GM12878 (cell line): Measurements from ENCODE around the gene SEPTIN7. TPM values are rescaled to one million over a fixed set of nuclear protein-coding genes. Genes with fewer than 3 reads are reported as not detected.

ENCODE experiments used
- ATAC-seq: fragments of 200-7000 bp; cut with Tn5 transposase; 3 replicates; pipeline ENCODE4 v1.9.1; 2020; ENCODE audit warnings: mild to moderate bottlenecking, moderate library complexity
- BruUV-seq: library from RNA; stranded (reverse); fragments of 400-500 nt; replicated peaks from 2 replicates; lab custom pipeline; 2021; lab: Mats Ljungman, UMichigan
- CTCF ChIA-PET: fragments of 300-600 bp; sonication (Branson Sonifier 250); formaldehyde crosslinking; extraction: SDS; loops from one replicate; lab custom pipeline; 2021; ENCODE audit warnings: inconsistent platforms; lab: Yijun Ruan, JAX
- POLR2A ChIA-PET: fragments of 350-600 bp; formaldehyde crosslinking; extraction: SDS; loops from one replicate; lab custom pipeline; 2021; ENCODE audit warnings: inconsistent platforms; lab: Charles Lee
- RAD21 ChIA-PET: fragments of 300-600 bp; sonication (Branson Sonifier 250); formaldehyde crosslinking; loops from one replicate; lab custom pipeline; 2023; ENCODE audit warnings: antibody characterized with exemption; ENCODE audit not compliant: unreplicated experiment; lab: Charles Lee
- SMC1A ChIA-PET: fragments of 300-600 bp; sonication (Branson Sonifier 250); formaldehyde crosslinking; loops from one replicate; lab custom pipeline; 2023; ENCODE audit not compliant: unreplicated experiment, uncharacterized antibody; lab: Charles Lee
- DNase-seq: peaks from one replicate; pipeline ENCODE4 v3.0.0-alpha.2; 2011; ENCODE audit warnings: low read depth, low spot score
- FAIRE-seq: peaks from 3 replicates; lab custom pipeline; 2011; peaks lifted over from hg19 to GRCh38; lab: Jason Lieb, UNC
- H2AFZ ChIP-seq: 2 replicates; pipeline ENCODE4 v1.6.0; 2011; ENCODE audit warnings: low read depth, low read length, control low read depth; ENCODE audit not compliant: control insufficient read depth
- H3K27ac ChIP-seq: 2 replicates; pipeline ENCODE4 v1.5.1; 2011; ENCODE audit warnings: control low read depth; ENCODE audit not compliant: control insufficient read depth, insufficient read depth
- H3K27me3 ChIP-seq, 2 experiments: replicated peaks in 1 of 2; 2 replicates each; pipeline versions ENCODE4 v1.6.0 to v1.6.1; 2011; ENCODE audit warnings: low read length in 1 of 2; ENCODE audit not compliant: control insufficient read depth in 2 of 2, insufficient read depth in 2 of 2
- H3K36me3 ChIP-seq, 2 experiments: 2 replicates each; pipeline ENCODE4 v1.5.1; 2011; ENCODE audit warnings: low read length in 1 of 2; ENCODE audit not compliant: control insufficient read depth in 2 of 2, insufficient read depth in 2 of 2
- H3K4me1 ChIP-seq: 2 replicates; pipeline ENCODE4 v1.6.1; 2011; ENCODE audit warnings: mild to moderate bottlenecking, low read length, moderate library complexity, mixed read lengths; ENCODE audit not compliant: control insufficient read depth, insufficient read depth
- H3K4me2 ChIP-seq: 2 replicates; pipeline ENCODE4 v1.6.0; 2011; ENCODE audit warnings: control low read depth; ENCODE audit not compliant: control insufficient read depth, insufficient read depth
- H3K4me3 ChIP-seq: fragments of 200-600 bp; sonication (generic); 2 replicates; pipeline ENCODE4 v1.5.1; 2016
- H3K79me2 ChIP-seq: 2 replicates; pipeline ENCODE4 v1.6.0; 2011; ENCODE audit warnings: low read length; ENCODE audit not compliant: control insufficient read depth, insufficient read depth
- H3K9ac ChIP-seq: 2 replicates; pipeline ENCODE4 v1.8.0; 2011; ENCODE audit warnings: low read length, control low read depth, mixed read lengths; ENCODE audit not compliant: control insufficient read depth, insufficient read depth
- H3K9me3 ChIP-seq: replicated peaks from 3 replicates; pipeline ENCODE4 v1.5.1; 2011; ENCODE audit warnings: mild to moderate bottlenecking, low read length; ENCODE audit not compliant: control insufficient read depth, insufficient read depth
- H4K20me1 ChIP-seq: 2 replicates; pipeline ENCODE4 v1.6.0; 2011; ENCODE audit not compliant: control insufficient read depth, insufficient read depth
- ASH2L ChIP-seq: fragments of 300-600, 200-600 bp; sonication (generic); IDR thresholded peaks from 2 replicates; pipeline ENCODE4 v1.6.1; 2017; ENCODE audit warnings: low read depth, mild to moderate bottlenecking, borderline replicate concordance
- BCL11A ChIP-seq: IDR thresholded peaks from 2 replicates; pipeline ENCODE4 v1.6.1; 2011; ENCODE audit warnings: low read depth, low read length
- E2F8 ChIP-seq: fragments of 450-650 bp; IDR thresholded peaks from 2 replicates; pipeline ENCODE4 v1.6.1; 2018; ENCODE audit warnings: mild to moderate bottlenecking, low read depth, moderate library complexity; ENCODE audit not compliant: partially characterized antibody
- FOS ChIP-seq: IDR thresholded peaks from 3 replicates; pipeline ENCODE4 v1.6.1; 2011; ENCODE audit warnings: borderline replicate concordance; ENCODE audit not compliant: insufficient read length; ENCODE audit errors: extremely low read depth
- HDAC6 ChIP-seq: fragments of 200-600 bp; sonication (generic); IDR thresholded peaks from one replicate; pipeline ENCODE4 v1.8.0; 2017; ENCODE audit warnings: antibody characterized with exemption; ENCODE audit not compliant: unreplicated experiment
- KDM1A ChIP-seq: fragments of 200-600 bp; sonication (generic); IDR thresholded peaks from 2 replicates; pipeline ENCODE4 v1.6.1; 2016; ENCODE audit warnings: borderline replicate concordance
- MTA2 ChIP-seq: fragments of 450-650 bp; IDR thresholded peaks from 2 replicates; pipeline ENCODE4 v1.6.1; 2016; ENCODE audit warnings: low read depth, mild to moderate bottlenecking, moderate library complexity
- PAX5 ChIP-seq: IDR thresholded peaks from 2 replicates; pipeline ENCODE4 v1.6.1; 2011; ENCODE audit warnings: low read depth, low read length, borderline replicate concordance
- PBX3 ChIP-seq: IDR thresholded peaks from 2 replicates; pipeline ENCODE4 v1.6.1; 2011; ENCODE audit warnings: mild to moderate bottlenecking, low read depth, low read length, moderate library complexity; ENCODE audit not compliant: insufficient replicate concordance
- POLR2AphosphoS5 ChIP-seq: IDR thresholded peaks from 2 replicates; pipeline ENCODE4 v1.6.1; 2011; ENCODE audit warnings: mild to moderate bottlenecking, low read length, inconsistent platforms
- RAD51 ChIP-seq: fragments of 450-650 bp; IDR thresholded peaks from 2 replicates; pipeline ENCODE4 v1.6.1; 2016; ENCODE audit warnings: moderate library complexity, mild to moderate bottlenecking, inconsistent platforms
- RELA ChIP-seq: fragments of 450-650 bp; IDR thresholded peaks from 2 replicates; pipeline ENCODE4 v1.8.0; 2014; ENCODE audit warnings: borderline replicate concordance; ENCODE audit not compliant: partially characterized antibody
- SREBF1 ChIP-seq: IDR thresholded peaks from 2 replicates; pipeline ENCODE4 v1.6.1; 2012; ENCODE audit warnings: mild to moderate bottlenecking, low read length
- TCF7 ChIP-seq: IDR thresholded peaks from 2 replicates; pipeline ENCODE4 v1.6.1; 2014; ENCODE audit warnings: antibody characterized with exemption, borderline replicate concordance
- ZBTB33 ChIP-seq: fragments of 450-650 bp; IDR thresholded peaks from 2 replicates; pipeline ENCODE4 v1.6.1; 2017; ENCODE audit warnings: mild to moderate bottlenecking
- ZBTB40 ChIP-seq: fragments of 450-650 bp; IDR thresholded peaks from 2 replicates; pipeline ENCODE4 v1.6.1; 2016; ENCODE audit warnings: mild to moderate bottlenecking, moderate library complexity, borderline replicate concordance
- WGBS: methylation state at CpG from one replicate; pipeline ENCODE4 v1.1.6; 2016; ENCODE audit warnings: low lambda C conversion rate; ENCODE audit not compliant: insufficient replicate concordance, insufficient coverage; ENCODE audit errors: missing lambda C conversion rate; 5-methylcytosine and 5-hydroxymethylcytosine counted together
- in situ Hi-C: fragments of 300-500 bp; cut with MboI; formaldehyde crosslinking; loops from 9 replicates; pipeline ENCODE4 v1.14.3; 2018; ENCODE audit warnings: mixed read lengths
- intact Hi-C: fragments of 100-400 bp; cut with micrococcal nuclease; formaldehyde crosslinking; loops from one replicate; pipeline ENCODE4 v1.14.2; 2022; ENCODE audit not compliant: unreplicated experiment
- polyA plus RNA-seq, 11 experiments: library from polyadenylated mRNA; depleted of rRNA in 4 of 11; unstranded in 6 of 11; stranded (reverse) in 5 of 11; fragments of >200 nt; fragmentation: Nextera tagmentation in 4 of 11; fragmentation: Illumina TruSeq in 1 of 11; extraction: Ambion mirVana in 4 of 11; extraction: Trizol in 1 of 11; gene quantifications; 1 replicate in 1 of 11; 2 replicates in 10 of 11; pipeline versions ENCODE4 v1.2.1 to v1.2.3, GENCODE V29; 2011 to 2016; ENCODE audit warnings: inconsistent platforms in 2 of 11, missing spikeins in 2 of 11, low read depth in 1 of 11
- total RNA-seq, 4 experiments: library from RNA; depleted of rRNA in 3 of 4; stranded (reverse); fragments of >200 nt in 3 of 4; fragmentation: Illumina TruSeq in 1 of 4; extraction: Trizol in 1 of 4; gene quantifications; 2 replicates each; pipeline versions ENCODE4 v1.2.1 to v1.2.3, GENCODE V29; 2013 to 2021

The SEPTIN7 gene
- total and polyA plus RNA-seq, 10 of the 15 experiments (the other 5 are each of a cell fraction or from before 2014, with no cell fraction given), result 176 to 787 (median 437) TPM

- POLR2A ChIA-PET, result no interaction called here
- H4K20me1 ChIP-seq, result no peaks in the 10 kb centered on the region
- no peaks in the 10 kb centered on the region for H3K36me3 ChIP-seq
- H3K4me1 ChIP-seq, result no peaks in the 10 kb centered on the region
- SMC1A ChIA-PET, result interaction anchor here (1.4 kb wide), 1 partner anchor 11 kb away, joined by 4 read pairs; no protein-coding TSS in a partner anchor
- DNase-seq, result no peak
- in situ Hi-C loops, result no loop called here
- no TSS peak for BruUV-seq
- no peak overlapping the region for H3K4me3 ChIP-seq
- no peaks in the 10 kb centered on the region for H3K27me3 ChIP-seq
- H3K9me3 ChIP-seq, result no peaks in the 10 kb centered on the region; the same call in 2 of the 3 replicates
- no peak overlapping the region for H2AFZ ChIP-seq
- RAD21 ChIA-PET, result no interaction called here
- CTCF ChIA-PET, result no interaction called here
- no peak overlapping the region for H3K9ac ChIP-seq
- H3K27ac ChIP-seq, result no peak overlapping the region
- intact Hi-C loops, result no loop called here
- no peak for ATAC-seq
- no peak for FAIRE-seq
- WGBS, result 91% methylated on average over 3 of the region's 3 CpGs
- no peak overlapping the region for H3K4me2 ChIP-seq
- H3K79me2 ChIP-seq, result no peaks in the 10 kb centered on the region
- TF ChIP-seq PBX3, result no peak
- no peak for TF ChIP-seq SREBF1
- TF ChIP-seq MTA2, result no peak
- TF ChIP-seq E2F8, result no peak
- no peak for TF ChIP-seq BCL11A
- no peak for TF ChIP-seq KDM1A
- no peak for TF ChIP-seq ASH2L
- no peak for TF ChIP-seq ZBTB33
- TF ChIP-seq RAD51, result no peak
- no peak for TF ChIP-seq POLR2AphosphoS5
- TF ChIP-seq TCF7, result no peak
- TF ChIP-seq HDAC6, result no peak
- no peak for TF ChIP-seq RELA
- no peak for TF ChIP-seq PAX5
- no peak for TF ChIP-seq FOS
- TF ChIP-seq ZBTB40, result no peak
These were observed 16.5 kb upstream of the SEPTIN7 start for GRCh38 chr7:35784332-35784731.
